H1 (cell line): ENCODE data around the gene SCGB1D4. TPM values are rescaled to one million over a fixed set of nuclear protein-coding genes. Genes with fewer than 3 reads are reported as not detected.

Experiments used
- CTCF ChIA-PET: fragments of 300-600 bp; sonication (Branson Sonifier 250); formaldehyde crosslinking; loops from one replicate; lab custom pipeline; 2021; ENCODE audit not compliant: partially characterized antibody; lab: Charles Lee
- POLR2A ChIA-PET: fragments of 300-600 bp; sonication (Branson Sonifier 250); formaldehyde crosslinking; loops from one replicate; lab custom pipeline; 2021; ENCODE audit warnings: inconsistent platforms; ENCODE audit not compliant: partially characterized antibody; lab: Charles Lee
- DNase-seq, 2 experiments: peaks; one replicate each; pipeline versions ENCODE4 v3.0.0 to v3.0.0-alpha.2; 2010 to 2022; ENCODE audit warnings: low spot score in 2 of 2, low read depth in 1 of 2, mixed read lengths in 1 of 2
- FAIRE-seq: peaks from 2 replicates; lab custom pipeline; 2011; peaks lifted over from hg19 to GRCh38; lab: Jason Lieb, UNC
- H2AFZ ChIP-seq: 2 replicates; pipeline ENCODE4 v1.8.1; 2012; ENCODE audit warnings: low read length, inconsistent platforms
- H2AK5ac ChIP-seq: 2 replicates; pipeline ENCODE4 v1.6.1; 2013; ENCODE audit warnings: low read depth, low read length
- H2BK120ac ChIP-seq: replicated peaks from 2 replicates; pipeline ENCODE3; 2013; ENCODE audit warnings: low read depth, low read length, inconsistent platforms
- H2BK12ac ChIP-seq: 2 replicates; pipeline ENCODE4 v1.6.1; 2013; ENCODE audit warnings: low read depth, low read length
- H2BK15ac ChIP-seq: 2 replicates; pipeline ENCODE4 v1.6.1; 2013; ENCODE audit warnings: low read length
- H2BK20ac ChIP-seq: 2 replicates; pipeline ENCODE4 v1.6.1; 2013; ENCODE audit warnings: low read length
- H2BK5ac ChIP-seq: 2 replicates; pipeline ENCODE4 v1.6.1; 2013; ENCODE audit warnings: low read depth, low read length
- H3K14ac ChIP-seq: 2 replicates; pipeline ENCODE4 v1.6.1; 2013; ENCODE audit warnings: inconsistent platforms; ENCODE audit not compliant: insufficient read length
- H3K18ac ChIP-seq: 2 replicates; pipeline ENCODE4 v1.6.1; 2013; ENCODE audit warnings: low read length; ENCODE audit errors: extremely low read depth
- H3K23ac ChIP-seq: 2 replicates; pipeline ENCODE4 v1.6.1; 2013; ENCODE audit warnings: inconsistent platforms; ENCODE audit not compliant: insufficient read length
- H3K23me2 ChIP-seq: 2 replicates; pipeline ENCODE4 v1.6.1; 2013; ENCODE audit warnings: low read depth, low read length
- H3K27ac ChIP-seq: 2 replicates; pipeline ENCODE4 v1.6.1; 2011; ENCODE audit warnings: low read depth, low read length, inconsistent platforms
- H3K27me3 ChIP-seq, 4 experiments: replicated peaks in 1 of 4; 1 replicate in 1 of 4; 2 replicates in 3 of 4; pipeline versions ENCODE4 v1.6.1 to v1.8.1; 2011 to 2013; ENCODE audit warnings: low read length in 3 of 4, mild to moderate bottlenecking in 3 of 4, inconsistent platforms in 2 of 4, mixed read lengths in 2 of 4, moderate library complexity in 1 of 4; ENCODE audit not compliant: control insufficient read depth in 3 of 4, insufficient read depth in 3 of 4; ENCODE audit errors: extremely low read depth in 1 of 4
- H3K36me3 ChIP-seq, 4 experiments: 2 replicates each; pipeline versions ENCODE4 v1.6.1 to v1.8.1; 2011 to 2013; ENCODE audit warnings: mild to moderate bottlenecking in 4 of 4, low read length in 3 of 4, moderate library complexity in 2 of 4, control low read depth in 1 of 4, inconsistent platforms in 1 of 4; ENCODE audit not compliant: insufficient read depth in 4 of 4, control insufficient read depth in 2 of 4
- H3K4ac ChIP-seq: replicated peaks from 2 replicates; pipeline ENCODE3; 2013; ENCODE audit warnings: low read length, low read depth, mixed read lengths, inconsistent platforms; ENCODE audit not compliant: insufficient read length
- H3K4me1 ChIP-seq, 4 experiments: replicated peaks in 1 of 4; 1 replicate in 1 of 4; 2 replicates in 3 of 4; pipeline versions ENCODE4 v1.6.1 to v1.8.1; 2011 to 2013; ENCODE audit warnings: low read length in 3 of 4, inconsistent platforms in 2 of 4, mixed read lengths in 1 of 4; ENCODE audit not compliant: insufficient read depth in 4 of 4, control insufficient read depth in 3 of 4
- H3K4me2 ChIP-seq, 2 experiments: 2 replicates each; pipeline versions ENCODE4 v1.6.1 to v1.8.1; 2011 to 2013; ENCODE audit warnings: low read depth in 2 of 2, low read length in 2 of 2, control low read depth in 1 of 2, inconsistent platforms in 1 of 2, mild to moderate bottlenecking in 1 of 2; ENCODE audit not compliant: insufficient read depth in 1 of 2
- H3K4me3 ChIP-seq, 4 experiments: fragments of 200-600, 300-600 bp in 1 of 4; sonication (generic), shearing (Covaris generic), sonication (Bioruptor Twin) in 1 of 4; 2 replicates each; pipeline versions ENCODE4 v1.5.1 to v1.8.1; 2011 to 2016; ENCODE audit warnings: low read length in 4 of 4, low read depth in 3 of 4, control low read depth in 2 of 4, inconsistent platforms in 2 of 4, mild to moderate bottlenecking in 2 of 4, mixed read lengths in 1 of 4, moderate library complexity in 1 of 4; ENCODE audit not compliant: insufficient read depth in 2 of 4; ENCODE audit errors: extremely low read depth in 1 of 4
- H3K56ac ChIP-seq: replicated peaks from 2 replicates; pipeline ENCODE3; 2013; ENCODE audit warnings: low read depth, mild to moderate bottlenecking, mixed read lengths, low read length, inconsistent platforms; ENCODE audit not compliant: insufficient read length
- H3K79me1 ChIP-seq: 2 replicates; pipeline ENCODE4 v1.6.1; 2013; ENCODE audit warnings: low read depth, low read length, control low read depth
- H3K79me2 ChIP-seq, 2 experiments: 2 replicates each; pipeline versions ENCODE4 v1.6.1 to v1.8.1; 2012 to 2013; ENCODE audit warnings: low read length in 2 of 2, mild to moderate bottlenecking in 2 of 2, inconsistent platforms in 1 of 2; ENCODE audit not compliant: insufficient read depth in 2 of 2, control insufficient read depth in 1 of 2
- H3K9ac ChIP-seq, 4 experiments: replicated peaks in 1 of 4; 1 replicate in 1 of 4; 2 replicates in 3 of 4; pipeline versions ENCODE4 v1.6.1 to v1.8.1; 2011 to 2013; ENCODE audit warnings: low read depth in 3 of 4, low read length in 3 of 4, control low read depth in 2 of 4, mild to moderate bottlenecking in 2 of 4, moderate library complexity in 2 of 4, inconsistent platforms in 1 of 4; ENCODE audit errors: extremely low read depth in 1 of 4
- H3K9me3 ChIP-seq, 2 experiments: 2 replicates each; pipeline versions ENCODE4 v1.6.1 to v1.8.1; 2012 to 2013; ENCODE audit warnings: mild to moderate bottlenecking in 2 of 2, moderate library complexity in 2 of 2, control low read depth in 1 of 2, inconsistent platforms in 1 of 2, low read depth in 1 of 2, low read length in 1 of 2, mixed read lengths in 1 of 2; ENCODE audit not compliant: insufficient read depth in 2 of 2
- H4K20me1 ChIP-seq, 2 experiments: replicated peaks in 1 of 2; 2 replicates each; pipeline versions ENCODE3 to v1.8.1; 2011 to 2013; ENCODE audit warnings: inconsistent platforms in 2 of 2, low read length in 2 of 2, mild to moderate bottlenecking in 1 of 2; ENCODE audit not compliant: insufficient read depth in 2 of 2, control insufficient read depth in 1 of 2
- H4K5ac ChIP-seq: 2 replicates; pipeline ENCODE4 v1.6.1; 2013; ENCODE audit warnings: low read length, low read depth, mixed read lengths, inconsistent platforms; ENCODE audit not compliant: insufficient read length
- H4K8ac ChIP-seq: 2 replicates; pipeline ENCODE4 v1.8.0; 2013; ENCODE audit warnings: mild to moderate bottlenecking, moderate library complexity, low read length, inconsistent platforms; ENCODE audit not compliant: insufficient read depth; ENCODE audit errors: extremely low read depth
- H4K91ac ChIP-seq: replicated peaks from 2 replicates; pipeline ENCODE3; 2013; ENCODE audit warnings: low read length, mixed read lengths, inconsistent platforms; ENCODE audit not compliant: insufficient read length
- ATF2 ChIP-seq: IDR thresholded peaks from 2 replicates; pipeline ENCODE4 v1.6.1; 2012; ENCODE audit warnings: low read length, inconsistent platforms
- BACH1 ChIP-seq: IDR thresholded peaks from 2 replicates; pipeline ENCODE4 v1.6.1; 2012; ENCODE audit warnings: low read length, improper control_type of control experiment
- BCL11A ChIP-seq, 2 experiments: IDR thresholded peaks; one replicate each; pipeline ENCODE4 v1.6.1; 2011; ENCODE audit warnings: low read depth in 2 of 2, low read length in 2 of 2, mild to moderate bottlenecking in 2 of 2
- CHD2 ChIP-seq: IDR thresholded peaks from 2 replicates; pipeline ENCODE4 v1.6.1; 2012; ENCODE audit warnings: low read length, improper control_type of control experiment
- JUN ChIP-seq: IDR thresholded peaks from 2 replicates; pipeline ENCODE4 v1.6.1; 2011; ENCODE audit warnings: low read depth, mild to moderate bottlenecking, improper control_type of control experiment, low read length
- PHF8 ChIP-seq: fragments of 200-600 bp; sonication (generic); conservative IDR thresholded peaks from 2 replicates; pipeline ENCODE4 v1.7.1; 2012; ENCODE audit warnings: low read depth, mild to moderate bottlenecking, inconsistent platforms, low read length, moderate library complexity
- SAP30 ChIP-seq: fragments of 300-600 bp; sonication (generic); IDR thresholded peaks from 2 replicates; pipeline ENCODE4 v1.7.1; 2012; ENCODE audit warnings: low read length, moderate library complexity, mild to moderate bottlenecking, inconsistent platforms; ENCODE audit not compliant: insufficient read depth, insufficient replicate concordance
- SIN3A ChIP-seq, 2 experiments: IDR thresholded peaks in 1 of 2; conservative IDR thresholded peaks in 1 of 2; 2 replicates each; pipeline ENCODE4 v1.6.1; 2011 to 2012; ENCODE audit warnings: low read length in 2 of 2, improper control_type of control experiment in 1 of 2, low read depth in 1 of 2, mild to moderate bottlenecking in 1 of 2
- SP1 ChIP-seq: IDR thresholded peaks from 2 replicates; pipeline ENCODE4 v1.6.1; 2011; ENCODE audit warnings: low read depth, low read length
- USF2 ChIP-seq: IDR thresholded peaks from 2 replicates; pipeline ENCODE4 v1.6.1; 2011; ENCODE audit warnings: low read length, improper control_type of control experiment
- ZNF274 ChIP-seq: IDR thresholded peaks from 2 replicates; pipeline ENCODE4 v1.7.0; 2012; ENCODE audit warnings: low read length, borderline replicate concordance; ENCODE audit errors: extremely low read depth
- WGBS, 2 experiments: shearing (Covaris generic) in 1 of 2; methylation state at CpG; one replicate each; pipeline versions ENCODE4 v1.1.6 to v1.1.7; 2013 to 2015; ENCODE audit warnings: low lambda C conversion rate in 2 of 2, mixed read lengths in 2 of 2, inconsistent platforms in 1 of 2, low coverage in 1 of 2, missing lambda C conversion rate in 1 of 2; ENCODE audit not compliant: insufficient replicate concordance in 2 of 2, insufficient coverage in 1 of 2, insufficient read length in 1 of 2; ENCODE audit errors: extremely low coverage in 1 of 2, missing lambda C conversion rate in 1 of 2; 5-methylcytosine and 5-hydroxymethylcytosine counted together
- polyA plus RNA-seq, 7 experiments: library from polyadenylated mRNA; depleted of rRNA in 3 of 7; stranded (reverse) in 5 of 7; unstranded in 2 of 7; fragments of >200 nt in 5 of 7; fragments of 200-250 nt in 2 of 7; gene quantifications; 1 replicate in 5 of 7; 2 replicates in 1 of 7; 4 replicates in 1 of 7; pipeline versions ENCODE4 v1.2.1 to v1.2.3, GENCODE V29; 2011 to 2013; ENCODE audit warnings: missing spikeins in 2 of 7, mixed read lengths in 2 of 7
- total RNA-seq: library from RNA; stranded (reverse); fragmentation: NEBNext Ultra II Directional; extraction: Animal tissue kit (Norgen Biotek cat#: 25700); gene quantifications from 2 replicates; pipeline ENCODE4 v1.2.1, GENCODE V29; 2021

Gene SCGB1D4
- total and polyA plus RNA-seq, 2 of the 8 experiments (the other 6 are each of a cell fraction or from before 2014, with no cell fraction given) = not detected

- H3K9me3 ChIP-seq = no peaks in the 10 kb centered on the region
- H3K18ac ChIP-seq = no peak overlapping the region
- H3K4me3 ChIP-seq = no peak overlapping the region
- no peak overlapping the region for H4K91ac ChIP-seq
- no peak overlapping the region for H3K27ac ChIP-seq
- no peak overlapping the region for H3K14ac ChIP-seq
- no peaks in the 10 kb centered on the region for H3K36me3 ChIP-seq
- DNase-seq (no peak), FAIRE-seq (no peak)
- no peak overlapping the region for H3K9ac ChIP-seq
- WGBS, 2 experiments = 71% methylated on average over 1 of the region's 1 CpG; no CpG with 5 or more reads in 1 of the 2 experiments
- no peaks in the 10 kb centered on the region for H4K20me1 ChIP-seq
- no peak overlapping the region for H3K56ac ChIP-seq
- ChIA-PET CTCF (interaction anchor here (1.2 to 1.6 kb wide), 5 partner anchors 8 to 99 kb away, joined by 3 to 5 read pairs (median 3); no protein-coding TSS in a partner anchor), POLR2A (no interaction called here)
- H3K23me2 ChIP-seq = no peaks in the 10 kb centered on the region
- no peak overlapping the region for H4K5ac ChIP-seq
- H4K8ac ChIP-seq = no peak overlapping the region
- no peak overlapping the region for H2AFZ ChIP-seq
- no peaks in the 10 kb centered on the region for H3K79me2 ChIP-seq
- no peak overlapping the region for H3K4ac ChIP-seq
- no peaks in the 10 kb centered on the region; a peak in 2 of 7 replicates for H3K4me1 ChIP-seq
- no peak overlapping the region for H2BK15ac ChIP-seq
- H3K79me1 ChIP-seq = no peaks in the 10 kb centered on the region
- no peaks in the 10 kb centered on the region for H3K27me3 ChIP-seq
- H2AK5ac ChIP-seq = no peak overlapping the region
- no peak overlapping the region for H2BK5ac ChIP-seq
- no peak overlapping the region for H2BK12ac ChIP-seq
- no peak overlapping the region for H3K23ac ChIP-seq
- no peak overlapping the region for H3K4me2 ChIP-seq
- H2BK120ac ChIP-seq = no peak overlapping the region
- no peak overlapping the region for H2BK20ac ChIP-seq
- TF ChIP-seq BACH1 (no peak), JUN (no peak), ZNF274 (no peak), BCL11A (IDR thresholded peaks at IDR 0.05; ENCODE audit: low read depth in 2 of 2, low read length in 2 of 2) (no peak), ATF2 (no peak), PHF8 (no peak), USF2 (no peak), SAP30 (no peak), CHD2 (no peak), SP1 (no peak), SIN3A (conservative IDR thresholded peaks at IDR 0.05 in 1 of 2, IDR thresholded peaks at IDR 0.05 in 1 of 2; ENCODE audit: low read depth in 1 of 2, low read length in 2 of 2) (no peak)
These were observed 16.6 kb upstream of the SCGB1D4 start for GRCh38 chr11:62315431-62315830.
